ENCODE measurements around the gene PMPCA.

- TF ChIP-seq CTCF (IDR thresholded peaks at IDR 0.05) (no peak), POLR2A (IDR thresholded peaks at IDR 0.05) (no peak)
These were observed 38.2 kb downstream of the PMPCA start for GRCh38 chr9:136448655-136449054.

Measured in testis (tissue), 2 donors.